ENCODE results near the gene ARHGEF17.

ARHGEF17 gene

DNA sequence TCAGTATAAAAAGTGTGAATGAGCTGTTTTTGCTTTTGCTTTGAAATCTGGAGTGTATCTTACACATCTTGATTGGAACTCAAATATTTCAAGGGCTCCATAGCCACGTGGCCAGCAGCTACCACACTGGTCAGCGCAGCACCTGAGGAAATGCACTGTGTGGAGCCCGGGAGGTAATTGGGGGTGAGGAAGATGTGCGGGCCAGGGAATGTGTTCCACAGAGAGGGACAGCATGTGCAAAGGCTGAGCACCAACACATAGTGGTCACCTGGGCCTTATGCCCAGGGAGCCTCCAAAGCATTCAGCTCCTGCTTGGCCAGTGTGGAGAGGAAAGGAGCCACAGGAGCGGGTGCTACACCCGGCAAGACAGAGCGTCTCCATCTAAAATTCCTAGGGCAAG lies 88.9 kb downstream of the ARHGEF17 start:
- no peak overlapping the region for H3K27ac ChIP-seq
- no peaks in the 10 kb centered on the region for H3K27me3 ChIP-seq (ENCODE audit: control insufficient read depth, insufficient read depth, low read length)

DNA sequence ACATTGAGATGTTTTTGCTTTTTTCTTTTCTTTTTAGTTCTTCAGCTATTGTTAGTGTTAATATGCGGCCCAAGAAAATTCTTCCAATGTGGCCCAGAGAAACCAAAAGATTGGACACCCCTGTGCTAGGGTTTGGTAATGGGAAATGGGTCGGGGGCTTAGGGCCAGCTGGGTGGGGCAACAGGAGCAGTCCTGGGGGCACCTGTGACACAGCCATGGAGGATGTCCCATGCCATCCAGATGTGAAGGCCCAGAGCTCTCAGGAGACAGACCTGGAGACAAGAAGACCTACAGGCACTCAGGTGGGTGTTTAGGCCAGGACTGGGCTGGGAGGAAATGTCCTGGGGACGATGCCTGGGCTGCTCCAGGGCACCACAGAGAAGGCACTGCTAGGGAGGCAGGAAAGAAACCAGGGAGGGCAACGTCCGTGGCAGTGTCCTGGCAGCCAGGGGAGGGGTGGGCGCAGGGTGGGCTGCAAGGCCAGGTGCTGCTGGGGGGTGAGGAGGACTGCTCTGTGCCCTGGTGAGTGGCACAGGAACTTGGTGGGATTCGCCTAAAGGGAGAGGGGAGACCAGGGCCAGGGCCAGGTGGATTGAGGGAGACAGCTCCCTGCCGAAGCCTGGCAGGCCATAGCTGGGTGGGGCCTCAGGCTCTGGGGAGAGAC lies 89.5 kb downstream of the ARHGEF17 start:
- H3K36me3 ChIP-seq (ENCODE audit: control insufficient read depth, insufficient read depth, low read length) = no peaks in the 10 kb centered on the region
- H3K4me2 ChIP-seq (ENCODE audit: low read length) = no peak overlapping the region
- H3K9ac ChIP-seq = no peak overlapping the region
- TF ChIP-seq, protein P1, sequence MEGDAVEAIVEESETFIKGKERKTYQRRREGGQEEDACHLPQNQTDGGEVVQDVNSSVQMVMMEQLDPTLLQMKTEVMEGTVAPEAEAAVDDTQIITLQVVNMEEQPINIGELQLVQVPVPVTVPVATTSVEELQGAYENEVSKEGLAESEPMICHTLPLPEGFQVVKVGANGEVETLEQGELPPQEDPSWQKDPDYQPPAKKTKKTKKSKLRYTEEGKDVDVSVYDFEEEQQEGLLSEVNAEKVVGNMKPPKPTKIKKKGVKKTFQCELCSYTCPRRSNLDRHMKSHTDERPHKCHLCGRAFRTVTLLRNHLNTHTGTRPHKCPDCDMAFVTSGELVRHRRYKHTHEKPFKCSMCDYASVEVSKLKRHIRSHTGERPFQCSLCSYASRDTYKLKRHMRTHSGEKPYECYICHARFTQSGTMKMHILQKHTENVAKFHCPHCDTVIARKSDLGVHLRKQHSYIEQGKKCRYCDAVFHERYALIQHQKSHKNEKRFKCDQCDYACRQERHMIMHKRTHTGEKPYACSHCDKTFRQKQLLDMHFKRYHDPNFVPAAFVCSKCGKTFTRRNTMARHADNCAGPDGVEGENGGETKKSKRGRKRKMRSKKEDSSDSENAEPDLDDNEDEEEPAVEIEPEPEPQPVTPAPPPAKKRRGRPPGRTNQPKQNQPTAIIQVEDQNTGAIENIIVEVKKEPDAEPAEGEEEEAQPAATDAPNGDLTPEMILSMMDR (IDR thresholded peaks at IDR 0.05) = no peak
- no peaks in the 10 kb centered on the region for H3K9me3 ChIP-seq (ENCODE audit: control insufficient read depth, low read length)
- H3K79me2 ChIP-seq = no peaks in the 10 kb centered on the region
- no peak overlapping the region for H2AFZ ChIP-seq
- no peaks in the 10 kb centered on the region for H3K4me1 ChIP-seq
- H3K27ac ChIP-seq = no peak overlapping the region
- H3K4me3 ChIP-seq (ENCODE audit: low read depth, low read length) = no peak overlapping the region
- no peaks in the 10 kb centered on the region for H3K27me3 ChIP-seq (ENCODE audit: control insufficient read depth, insufficient read depth, low read length)

More for the DNA sequence above, 88.9 kb downstream of the ARHGEF17 start:
- H3K36me3 ChIP-seq (ENCODE audit: control insufficient read depth, insufficient read depth, low read length) = no peaks in the 10 kb centered on the region
- H3K9me3 ChIP-seq (ENCODE audit: control insufficient read depth, low read length) = no peaks in the 10 kb centered on the region
- TF ChIP-seq, protein P1 (IDR thresholded peaks at IDR 0.05) = no peak
- H3K4me3 ChIP-seq (ENCODE audit: low read depth, low read length) = no peak overlapping the region
- no peak overlapping the region for H2AFZ ChIP-seq
- no peak overlapping the region for H3K9ac ChIP-seq
- no peak overlapping the region for H3K4me2 ChIP-seq (ENCODE audit: low read length)
- H3K4me1 ChIP-seq = no peaks in the 10 kb centered on the region
- no peaks in the 10 kb centered on the region for H3K79me2 ChIP-seq

DNA sequence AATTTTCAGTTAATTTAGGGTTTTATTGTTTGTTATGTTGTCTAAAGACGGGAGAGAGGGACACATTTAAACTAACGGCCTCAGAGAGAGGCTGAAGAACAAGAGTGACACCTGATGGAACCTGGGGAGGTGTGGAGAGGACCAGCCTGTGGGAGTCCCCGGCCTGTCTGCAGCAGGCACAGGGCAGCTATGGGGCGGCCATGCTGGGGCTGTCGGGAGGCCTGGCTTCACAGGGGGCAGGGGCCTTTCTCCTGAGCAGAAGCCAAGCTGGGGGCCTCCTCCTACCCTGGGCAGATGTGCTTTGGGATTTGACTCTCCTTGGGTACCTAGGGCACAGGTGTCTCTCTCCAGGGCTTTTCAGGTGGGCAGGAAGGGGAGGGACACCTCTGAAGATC lies 90.1 kb downstream of the ARHGEF17 start:
- H2AFZ ChIP-seq = no peak overlapping the region
- no peak overlapping the region for H3K4me3 ChIP-seq (ENCODE audit: low read depth, low read length)
- no peaks in the 10 kb centered on the region for H3K79me2 ChIP-seq
- H3K27me3 ChIP-seq (ENCODE audit: control insufficient read depth, insufficient read depth, low read length) = no peaks in the 10 kb centered on the region
- no peak overlapping the region for H3K27ac ChIP-seq
- no peaks in the 10 kb centered on the region for H3K9me3 ChIP-seq (ENCODE audit: control insufficient read depth, low read length)
- no peak overlapping the region for H3K9ac ChIP-seq
- H3K36me3 ChIP-seq (ENCODE audit: control insufficient read depth, insufficient read depth, low read length) = no peaks in the 10 kb centered on the region
- H3K4me2 ChIP-seq (ENCODE audit: low read length) = no peak overlapping the region
- H3K4me1 ChIP-seq = no peaks in the 10 kb centered on the region
- TF ChIP-seq, protein P1 (IDR thresholded peaks at IDR 0.05) = no peak

DNA sequence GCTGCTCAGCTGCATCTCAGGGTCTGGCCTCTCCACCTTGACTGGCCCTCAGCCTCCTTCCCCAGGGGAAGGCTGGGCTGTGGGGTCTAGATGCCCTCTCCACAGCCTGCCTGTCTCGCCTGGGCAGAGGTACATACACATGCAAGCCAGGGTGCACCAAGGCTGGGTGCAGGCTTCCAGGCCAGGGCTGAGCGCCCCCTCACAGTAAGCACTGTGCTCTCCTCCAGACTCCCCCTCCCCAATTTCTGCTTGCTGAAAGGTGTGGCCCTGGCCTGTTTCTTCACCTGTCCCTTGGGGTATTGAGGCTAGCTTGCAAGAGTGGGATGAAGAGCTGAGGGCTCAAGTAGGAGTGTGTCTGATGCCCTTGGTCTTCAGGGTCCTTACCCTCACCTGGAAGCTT lies 90.6 kb downstream of the ARHGEF17 start:
- H3K4me2 ChIP-seq (ENCODE audit: low read length) = no peak overlapping the region
- H3K79me2 ChIP-seq = no peaks in the 10 kb centered on the region
- H3K36me3 ChIP-seq (ENCODE audit: control insufficient read depth, insufficient read depth, low read length) = no peaks in the 10 kb centered on the region
- H3K4me3 ChIP-seq (ENCODE audit: low read depth, low read length) = no peak overlapping the region
- no peak overlapping the region for H3K27ac ChIP-seq
- no peaks in the 10 kb centered on the region for H3K4me1 ChIP-seq
- no peak overlapping the region for H2AFZ ChIP-seq
- TF ChIP-seq, protein P1 (IDR thresholded peaks at IDR 0.05) = no peak
- no peak overlapping the region for H3K9ac ChIP-seq
- H3K9me3 ChIP-seq (ENCODE audit: control insufficient read depth, low read length) = no peaks in the 10 kb centered on the region
- no peaks in the 10 kb centered on the region for H3K27me3 ChIP-seq (ENCODE audit: control insufficient read depth, insufficient read depth, low read length)

DNA sequence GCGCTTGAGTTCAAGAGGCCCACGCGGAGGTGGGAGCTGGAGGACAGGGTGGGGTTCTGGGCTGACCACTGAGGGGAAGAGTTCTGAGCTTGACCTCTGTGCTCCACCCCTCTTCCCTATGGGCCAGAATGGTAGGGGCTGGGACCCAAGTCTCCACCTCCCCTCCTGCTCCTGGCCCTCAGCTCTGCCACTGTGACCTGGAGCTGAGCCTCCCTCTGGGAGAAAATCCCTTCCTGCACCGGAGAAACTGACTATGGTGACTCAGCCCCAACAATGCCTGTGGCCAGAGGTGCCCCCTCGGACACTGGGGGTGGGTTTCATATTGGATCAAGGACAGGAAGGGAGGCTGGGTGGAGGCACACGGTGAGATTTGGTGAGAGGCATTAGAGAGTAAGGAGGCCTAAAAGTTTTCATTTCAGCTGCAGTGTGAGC lies 91.1 kb downstream of the ARHGEF17 start:
- no peaks in the 10 kb centered on the region for H3K27me3 ChIP-seq (ENCODE audit: control insufficient read depth, insufficient read depth, low read length)
- H2AFZ ChIP-seq = no peak overlapping the region
- no peak overlapping the region for H3K4me3 ChIP-seq (ENCODE audit: low read depth, low read length)
- no peaks in the 10 kb centered on the region for H3K4me1 ChIP-seq
- no peak overlapping the region for H3K9ac ChIP-seq
- H3K4me2 ChIP-seq (ENCODE audit: low read length) = no peak overlapping the region
- no peak overlapping the region for H3K27ac ChIP-seq
- TF ChIP-seq, protein P1 (IDR thresholded peaks at IDR 0.05) = no peak
- H3K79me2 ChIP-seq = no peaks in the 10 kb centered on the region
- no peaks in the 10 kb centered on the region for H3K36me3 ChIP-seq (ENCODE audit: control insufficient read depth, insufficient read depth, low read length)
- H3K9me3 ChIP-seq (ENCODE audit: control insufficient read depth, low read length) = no peaks in the 10 kb centered on the region

Measured in parathyroid adenoma (tissue), 2 donors.